AG20443 (cell line): ENCODE data around the gene CNIH3.
"Not testable (repeated sequence)": the region's sequence is repeated elsewhere in the genome, so short reads cannot be mapped to it uniquely, and the experiment has no call there.

Experiments used
- DNase-seq: peaks from one replicate; pipeline ENCODE4 v3.0.0; 2012; ENCODE audit warnings: low spot score, mixed read lengths

Gene CNIH3

DNA sequence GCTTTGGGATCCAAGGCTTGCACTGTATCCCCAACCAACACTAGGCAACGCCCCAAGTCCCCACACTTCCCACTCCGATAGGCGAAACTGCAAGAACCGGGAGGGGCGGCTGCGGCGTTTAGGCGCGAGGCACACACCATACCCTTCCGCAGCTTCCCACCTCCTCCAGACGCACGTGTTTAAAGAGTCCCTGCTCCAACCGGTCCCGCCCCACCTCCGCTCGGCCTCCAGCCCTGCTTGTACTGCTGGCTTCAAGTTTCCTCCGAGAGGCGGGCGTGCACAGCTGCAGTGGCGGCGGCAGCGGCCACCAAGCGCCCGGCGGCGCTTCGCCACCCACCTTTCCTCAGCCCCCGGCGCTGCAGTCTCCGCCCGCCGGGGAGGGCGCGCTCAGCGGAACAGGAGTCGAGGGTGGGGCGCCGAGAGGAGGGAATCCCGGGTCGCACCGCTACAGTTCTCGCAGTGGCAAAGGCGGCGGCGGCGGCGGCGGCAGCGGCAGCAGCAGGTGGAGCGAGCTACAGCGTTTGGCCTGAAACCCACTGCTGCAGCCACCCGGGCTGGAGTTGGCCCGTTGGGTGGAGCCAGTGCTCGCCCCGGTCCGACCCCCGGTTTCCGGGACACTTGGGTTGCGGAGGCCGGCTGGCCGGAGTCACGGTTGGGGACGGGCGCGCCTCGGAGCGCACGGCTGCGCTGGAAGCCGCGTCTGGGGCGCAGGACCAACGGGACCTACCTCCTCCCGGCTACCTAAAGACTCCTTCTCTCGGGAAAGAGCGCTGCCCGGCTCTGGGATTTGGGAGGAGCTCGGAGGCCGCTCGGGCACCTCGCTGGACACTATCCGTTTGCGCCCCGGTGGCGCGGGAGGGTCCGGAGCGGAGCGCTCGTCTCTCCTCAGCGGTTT is at the start of gene CNIH3:
Gene CNIH3 (plus strand): TSS at position 457 of the 895 bp plus-strand sequence. CDS start 858 bp downstream, outside the sequence.
- DNase-seq, result peak; percentile 64

DNA sequence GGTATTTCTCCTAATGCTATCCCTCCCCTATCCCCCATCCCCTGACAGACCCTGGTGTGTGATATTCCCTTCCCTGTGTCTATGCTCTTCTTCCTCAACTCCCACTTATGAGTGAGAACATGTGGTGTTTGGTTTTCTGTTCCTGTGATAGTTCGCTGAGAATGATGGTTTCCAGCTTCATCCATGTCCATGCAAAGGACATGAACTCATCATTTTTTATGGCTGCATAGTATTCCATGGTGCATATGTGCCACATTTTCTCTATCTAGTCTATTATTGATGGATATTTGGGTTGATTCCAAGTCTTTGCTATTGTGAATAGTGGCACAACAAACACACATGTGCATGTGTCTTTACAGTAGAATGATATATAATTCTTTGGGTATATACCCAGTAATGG is 49.6 kb upstream of the CNIH3 start:
- not testable (repeated sequence) for DNase-seq

GRCh38 chr1:224569276-224569675 is 46.8 kb upstream of the CNIH3 start:
- DNase-seq, result no peak

DNA sequence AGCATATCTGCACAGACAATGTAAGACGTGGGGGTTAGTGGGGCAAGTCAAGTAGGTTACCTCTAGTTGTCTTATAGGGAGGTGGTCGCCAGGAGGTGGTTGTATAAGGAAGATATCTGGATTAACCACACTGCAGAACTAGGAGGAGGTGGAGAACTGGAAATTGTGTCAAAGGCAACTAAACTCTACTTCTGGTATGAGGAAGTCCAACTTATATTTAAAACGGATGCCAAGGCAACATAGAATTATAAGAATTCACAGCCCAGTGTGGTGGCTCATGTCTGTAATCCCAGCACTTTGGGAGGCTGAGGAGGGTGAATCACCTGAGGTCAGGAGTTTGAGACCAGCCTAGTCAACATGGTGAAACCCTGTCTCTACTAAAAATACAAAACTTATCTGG is 44.1 kb upstream of the CNIH3 start:
- DNase-seq, result not testable (repeated sequence)

- DNase-seq, result no peak
Measured at GRCh38 chr1:224579526-224579925, 36.6 kb upstream of the CNIH3 start.

DNA sequence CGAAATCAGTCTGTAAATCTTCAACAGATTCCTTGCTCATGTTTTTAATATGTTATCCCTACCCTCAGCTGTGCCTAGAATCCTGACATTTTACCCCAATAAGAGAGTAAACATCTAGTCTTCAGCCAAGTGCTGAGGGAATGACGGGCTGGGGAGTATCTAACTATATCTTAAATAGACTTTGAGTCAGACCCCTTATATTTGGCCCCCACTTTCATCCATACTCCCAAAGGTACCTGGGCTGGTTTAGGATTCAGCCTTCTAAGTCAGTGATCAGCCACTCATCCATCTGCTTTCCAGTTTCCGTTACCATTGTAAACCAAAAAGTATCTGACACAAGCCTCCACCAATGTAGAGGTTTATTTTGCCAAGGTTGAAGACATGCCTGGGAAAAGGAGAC is 36.1 kb upstream of the CNIH3 start:
- DNase-seq, result no peak

- no peak for DNase-seq
Measured at GRCh38 chr1:224582041-224582440, 34.1 kb upstream of the CNIH3 start.

- DNase-seq, result no peak
Measured at GRCh38 chr1:224583774-224584173, 32.3 kb upstream of the CNIH3 start.

DNA sequence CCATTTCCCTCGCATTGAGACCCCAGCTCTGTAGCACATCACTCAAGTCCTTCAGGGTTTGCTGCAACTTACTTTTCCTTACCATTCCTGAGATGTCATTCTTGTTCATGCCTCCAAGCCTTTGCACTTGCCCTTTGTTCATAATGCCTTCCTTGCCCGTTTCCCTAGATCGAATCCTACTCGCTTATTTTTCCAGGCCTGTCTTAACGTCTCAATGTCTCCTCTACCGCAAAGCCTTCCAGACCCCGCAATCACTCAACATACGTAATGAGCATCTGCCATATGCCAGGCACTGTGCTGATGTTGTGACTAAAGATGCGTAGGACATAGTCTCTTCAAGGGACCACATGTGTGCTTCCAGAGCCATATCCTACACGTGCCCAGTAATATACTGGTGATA is 31.1 kb upstream of the CNIH3 start:
- no peak for DNase-seq

GRCh38 chr1:224587051-224587450 is 29.1 kb upstream of the CNIH3 start:
- no peak for DNase-seq

DNA sequence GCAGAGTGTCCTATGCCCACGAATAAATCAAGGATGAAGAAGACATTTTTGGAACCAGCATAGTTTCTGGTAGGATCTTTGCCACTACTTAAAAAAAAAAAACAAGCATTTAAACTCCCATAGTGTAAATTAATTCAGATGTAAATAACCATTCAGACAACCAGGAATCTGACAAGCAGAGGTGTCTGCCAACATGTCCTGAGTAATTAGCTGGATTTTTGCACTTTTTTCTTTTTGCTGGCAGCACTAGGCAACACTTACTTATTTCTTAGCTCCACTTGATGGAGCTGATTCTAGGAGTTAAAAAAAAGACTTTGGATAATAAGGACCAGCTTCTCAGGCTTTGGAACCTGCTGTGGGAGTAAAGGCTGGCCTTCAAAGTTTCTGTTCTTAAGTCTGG is 27.6 kb upstream of the CNIH3 start:
- no peak for DNase-seq

- DNase-seq, result no peak
Measured at GRCh38 chr1:224589006-224589405, 27.1 kb upstream of the CNIH3 start.

DNA sequence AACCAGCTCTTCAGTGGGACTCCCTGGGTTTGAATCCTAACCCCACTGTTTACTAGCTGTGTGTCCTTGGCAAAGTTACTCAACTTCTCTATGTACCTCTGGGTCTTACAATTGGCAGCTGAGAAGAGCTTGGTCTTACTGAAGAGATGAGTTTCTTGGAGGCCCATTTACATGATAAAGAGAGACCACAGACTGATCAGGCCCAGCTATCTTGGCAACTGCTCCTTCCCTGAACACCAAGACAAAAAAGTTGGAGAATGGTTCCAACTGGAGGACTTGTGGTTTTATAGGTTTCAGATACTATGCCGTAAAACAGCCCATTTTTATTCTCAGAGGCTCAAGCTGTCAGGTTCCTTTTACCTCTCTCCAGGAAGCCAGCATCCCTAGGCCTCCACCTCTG is 24.8 kb upstream of the CNIH3 start:
- no peak for DNase-seq

DNA sequence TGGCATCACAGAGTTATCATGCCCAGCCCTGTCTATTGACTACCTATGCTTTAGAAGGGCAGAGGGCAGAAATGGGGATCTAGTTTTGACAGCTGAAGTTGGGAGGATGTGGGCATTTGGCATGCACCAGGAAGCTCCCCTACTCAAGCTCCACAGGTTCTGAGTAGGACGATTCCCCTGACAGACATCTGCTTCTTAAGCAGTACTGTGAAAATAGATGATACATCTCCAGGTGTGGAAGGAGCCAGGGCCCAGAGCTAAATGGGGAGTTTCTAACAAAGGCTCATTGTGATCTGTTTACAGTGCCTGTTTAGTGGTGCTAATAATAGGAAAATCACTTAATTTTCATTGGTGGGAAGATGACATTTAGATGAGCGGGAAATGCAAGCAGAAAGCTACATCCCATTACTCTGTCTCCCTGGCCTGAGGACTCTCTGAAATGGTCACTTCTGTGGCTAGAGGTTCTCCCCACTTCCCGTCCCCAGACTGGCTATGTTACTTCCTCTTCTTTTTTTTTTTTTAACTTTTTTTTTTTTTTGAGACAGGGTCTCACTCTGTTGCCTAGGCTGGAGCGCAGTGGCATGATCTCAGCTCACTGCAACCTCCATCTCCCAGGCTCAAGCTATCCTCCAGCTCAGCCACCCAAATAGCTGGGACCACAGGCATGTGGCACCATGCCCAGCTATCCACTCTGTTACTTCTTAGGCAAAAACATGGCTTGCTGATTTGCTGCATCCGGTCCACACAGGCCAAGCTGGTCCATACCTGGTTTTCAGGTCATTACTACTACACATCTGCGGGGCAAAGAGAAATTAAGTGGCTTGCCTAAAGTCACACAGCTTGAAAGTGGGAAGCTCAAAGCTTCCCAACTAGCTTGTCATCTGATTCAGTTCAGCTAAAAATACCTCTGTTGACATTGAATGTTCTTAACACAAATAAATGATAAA is 23.2 kb upstream of the CNIH3 start:
- DNase-seq, result peak; percentile 79

DNA sequence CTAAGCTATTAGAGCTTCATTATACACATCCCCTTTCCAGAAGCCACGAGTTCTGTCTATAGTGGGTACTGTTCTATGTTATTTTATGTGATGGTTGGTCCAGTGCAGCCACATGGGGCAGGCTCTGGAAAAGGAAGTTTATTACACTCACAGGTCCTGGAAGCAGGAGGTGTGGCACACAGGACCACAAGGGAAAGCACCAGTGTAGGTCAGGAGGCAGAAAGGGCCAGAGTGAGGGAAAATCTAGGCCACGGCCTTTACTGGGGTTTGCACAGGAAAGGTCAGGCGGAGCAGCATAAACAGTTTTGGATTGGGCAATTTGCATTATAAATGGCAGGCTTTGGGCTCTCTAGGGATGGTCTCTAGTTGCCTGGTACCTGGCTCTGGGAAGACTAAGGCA is 21.8 kb upstream of the CNIH3 start:
- no peak for DNase-seq

DNA sequence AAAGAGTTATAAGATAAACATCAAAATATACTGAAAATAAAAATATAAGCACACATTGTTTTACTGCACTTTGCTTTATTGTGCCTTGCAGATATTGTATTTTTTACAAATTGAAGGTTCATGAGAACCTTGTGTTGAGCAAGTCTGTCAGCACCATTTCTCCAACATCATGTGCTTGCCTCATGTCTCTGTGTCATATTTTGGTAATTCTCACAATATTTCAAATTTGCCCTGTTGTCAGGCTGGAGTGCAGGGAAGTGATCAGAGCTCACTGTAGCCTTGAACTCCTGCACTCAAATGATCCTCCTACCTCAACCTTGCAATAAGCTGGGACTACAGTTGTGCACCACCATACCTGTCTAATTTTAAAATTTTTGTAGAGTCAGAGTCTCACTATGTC is 21.3 kb upstream of the CNIH3 start:
- DNase-seq, result no peak

GRCh38 chr1:224605482-224606181 is 10.5 kb upstream of the CNIH3 start:
- DNase-seq, result no peak

DNA sequence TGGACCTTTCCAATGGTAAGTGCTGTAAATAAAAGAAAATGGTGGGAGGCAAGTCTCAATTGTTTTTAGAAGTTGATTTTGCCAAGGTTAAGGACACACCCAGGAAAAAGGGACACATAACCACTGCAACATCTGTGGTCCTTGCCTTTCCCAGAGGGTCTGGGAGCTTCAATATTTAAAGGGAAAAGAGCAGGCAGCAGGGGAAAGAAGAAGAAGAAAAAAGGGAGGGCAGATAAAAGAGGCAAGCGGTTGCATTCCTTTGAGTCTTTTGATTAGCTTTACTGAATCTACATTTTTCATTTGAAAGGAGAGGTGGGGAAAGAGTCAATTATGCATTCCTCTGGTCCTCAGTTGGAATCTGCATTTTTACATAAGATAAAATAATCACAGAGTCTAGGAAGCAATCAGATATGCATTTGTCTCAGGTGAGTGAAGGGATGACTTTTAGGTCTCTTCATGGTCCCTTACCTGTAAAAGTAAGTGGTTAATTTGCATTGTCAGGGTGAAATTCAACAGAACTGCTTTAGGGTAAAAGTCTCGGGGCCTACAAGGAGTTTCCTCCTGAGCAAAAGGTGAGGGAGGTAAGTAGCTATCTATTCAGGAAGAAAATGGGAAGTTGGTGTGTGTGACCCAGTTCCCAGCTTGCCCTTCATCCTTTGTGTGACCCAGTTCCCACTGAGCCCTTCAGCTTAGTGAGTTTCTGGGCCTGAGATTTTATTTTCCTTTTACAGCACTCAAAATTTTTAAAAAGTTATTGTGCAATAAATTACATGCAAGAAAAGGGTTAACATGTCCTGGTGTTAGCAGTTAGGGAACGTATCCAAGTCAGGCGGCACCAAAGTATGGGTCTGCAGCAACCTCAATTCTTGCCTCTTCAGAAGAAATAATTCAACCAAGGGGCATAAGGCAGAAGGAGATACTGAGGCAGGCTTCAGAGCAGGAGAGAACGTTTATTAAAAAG is 8.6 kb upstream of the CNIH3 start:
- DNase-seq, result no peak

DNA sequence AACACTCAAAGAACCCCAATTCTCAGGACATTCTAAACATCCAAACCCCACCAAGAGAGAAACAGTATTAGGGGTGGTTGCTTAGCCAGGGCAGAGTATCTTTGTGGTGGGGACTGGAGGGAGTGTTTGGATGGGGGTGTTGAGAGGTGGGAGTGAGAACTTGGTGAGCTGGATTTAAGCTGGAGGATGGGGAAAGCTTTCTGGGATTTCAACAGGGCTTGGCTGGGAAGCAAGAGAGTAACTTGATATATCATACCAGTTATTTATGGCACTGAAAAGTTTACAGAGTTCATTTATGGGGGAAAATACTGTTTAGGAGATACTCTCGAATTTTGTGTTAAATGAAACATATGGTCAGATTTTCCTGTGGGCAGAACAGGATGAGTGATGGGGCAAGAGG is 6.8 kb upstream of the CNIH3 start:
- no peak for DNase-seq

GRCh38 chr1:224612246-224612645 is 3.9 kb upstream of the CNIH3 start:
- DNase-seq, result no peak

DNA sequence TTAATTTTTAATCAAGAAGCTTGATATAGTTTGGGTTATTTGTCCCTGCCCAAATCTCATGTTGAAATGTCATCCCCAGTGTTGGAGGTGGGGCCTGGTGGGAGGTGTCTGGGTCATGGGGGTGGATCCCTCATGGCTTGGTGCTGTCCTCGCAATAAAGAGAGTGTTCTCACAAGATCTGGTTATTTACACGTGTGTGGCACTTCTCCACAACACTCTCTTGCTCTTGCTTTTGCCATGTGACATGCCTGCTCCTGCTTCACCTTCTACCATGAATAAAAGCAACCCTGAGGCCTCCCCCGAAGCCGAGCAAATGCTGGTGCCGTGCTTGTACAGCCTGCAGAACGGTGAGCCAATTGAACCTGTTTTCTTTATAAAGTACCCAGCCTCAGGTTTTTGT is 2.6 kb upstream of the CNIH3 start:
- DNase-seq, result no peak
